Lung (tissue), 12 donors: ENCODE results near the gene GFM1. TPM values are rescaled to one million over a fixed set of nuclear protein-coding genes. Genes with fewer than 3 reads are reported as not detected.

Experiments
- ATAC-seq: fragments of 200-7000 bp; cut with Tn5 transposase; one replicate; pipeline ENCODE4 v1.9.1; 2020; ENCODE audit warnings: moderate number of reproducible peaks; ENCODE audit not compliant: insufficient read depth, low FRiP score
- DNase-seq, 3 donors: peaks; one replicate each; pipeline ENCODE4 v3.0.0-alpha.2; 2013 to 2017
- H3K27ac ChIP-seq, 2 donors: one replicate each; pipeline ENCODE4 v1.5.1; 2013; ENCODE audit warnings: mild to moderate bottlenecking in 2 of 2, moderate library complexity in 2 of 2, control low read depth in 1 of 2, inconsistent platforms in 1 of 2, low read depth in 1 of 2, low read length in 1 of 2
- H3K27me3 ChIP-seq, 3 donors: one replicate each; pipeline ENCODE4 v1.5.1; 2013; ENCODE audit warnings: low read length in 2 of 3; ENCODE audit not compliant: control insufficient read depth in 3 of 3, insufficient read depth in 3 of 3
- H3K36me3 ChIP-seq, 4 donors: one replicate each; pipeline ENCODE4 v1.5.1; 2013; ENCODE audit warnings: low read length in 4 of 4, mild to moderate bottlenecking in 1 of 4, moderate library complexity in 1 of 4; ENCODE audit not compliant: control insufficient read depth in 4 of 4, insufficient read depth in 4 of 4
- H3K4me1 ChIP-seq, 5 donors: one replicate each; pipeline ENCODE4 v1.5.1; 2013; ENCODE audit warnings: low read length in 5 of 5, mild to moderate bottlenecking in 2 of 5, moderate library complexity in 1 of 5; ENCODE audit not compliant: control insufficient read depth in 5 of 5, insufficient read depth in 5 of 5
- H3K4me3 ChIP-seq: one replicate; pipeline ENCODE4 v1.5.1; 2013; ENCODE audit warnings: mild to moderate bottlenecking, control low read depth, moderate library complexity
- H3K9ac ChIP-seq, 2 donors: one replicate each; pipeline ENCODE4 v1.5.1; 2013; ENCODE audit warnings: low read length in 2 of 2, control low read depth in 1 of 2; ENCODE audit not compliant: insufficient read depth in 1 of 2
- H3K9me3 ChIP-seq, 4 donors: one replicate each; pipeline ENCODE4 v1.5.1; 2013; ENCODE audit warnings: low read length in 3 of 4, mild to moderate bottlenecking in 1 of 4, moderate library complexity in 1 of 4; ENCODE audit not compliant: control insufficient read depth in 4 of 4, insufficient read depth in 3 of 4
- CTCF ChIP-seq: IDR thresholded peaks from 2 replicates; pipeline ENCODE4 v1.5.1; 2012; ENCODE audit warnings: mild to moderate bottlenecking; ENCODE audit errors: control extremely low read depth, extremely low read depth
- WGBS, 2 donors: extraction: QIAGEN DNeasy Blood & Tissue Kit; methylation state at CpG; one replicate each; pipeline ENCODE4 v1.1.7; 2013; 5-methylcytosine and 5-hydroxymethylcytosine counted together
- polyA plus RNA-seq, 2 donors: library from polyadenylated mRNA; stranded (reverse); fragments of 200-250 nt; gene quantifications; one replicate each; pipeline ENCODE4 v1.2.1, GENCODE V29; 2013
- total RNA-seq, 2 donors: library from RNA; depleted of rRNA in 1 of 2; stranded (reverse); fragments of >200 nt in 1 of 2; gene quantifications; one replicate each; pipeline ENCODE4 v1.2.1, GENCODE V29; 2014 to 2021
- donor health status: control.
- donor health status: control.
- donor health status: Bipolar disorder and iron deficiency.
- donor health status: healthy.
- donor health status: DM: yes; HTN: yes; CAD: no.

The GFM1 gene
- total and polyA plus RNA-seq, 4 donors: 16.2 to 66.1 (median 31.4) TPM

GRCh38 chr3:158718490-158719170 lies 74.3 kb downstream of the GFM1 start:
- 79 to 89% methylated on average over 5 of the region's 5 CpGs for WGBS, 2 donors

GRCh38 chr3:158722108-158722507 lies 77.8 kb downstream of the GFM1 start:
- TF ChIP-seq CTCF: no peak
- H3K36me3 ChIP-seq: peaks cover 0 to 13% (median 4%) of the 10 kb centered on the region in 4 donors
- no peak for ATAC-seq
- no peak overlapping the region for H3K27ac ChIP-seq
- peaks cover 3 to 40% (median 13%) of the 10 kb centered on the region in 5 donors for H3K4me1 ChIP-seq
- no peaks in the 10 kb centered on the region for H3K27me3 ChIP-seq
- WGBS, 2 donors: 82 to 89% methylated on average over 1 of the region's 1 CpG
- H3K4me3 ChIP-seq: no peak overlapping the region
- no peaks in the 10 kb centered on the region for H3K9me3 ChIP-seq
- no peak overlapping the region for H3K9ac ChIP-seq
- DNase-seq: no peak

More at GRCh38 chr3:158718490-158719170, 74.3 kb downstream of the GFM1 start:
- peak in 1 of 3 donors; percentile 51 for DNase-seq
- H3K27me3 ChIP-seq: no peaks in the 10 kb centered on the region
- ATAC-seq: no peak
- H3K9me3 ChIP-seq: no peaks in the 10 kb centered on the region
- no peak for TF ChIP-seq CTCF
- no peak overlapping the region for H3K27ac ChIP-seq
- peaks cover 6 to 14% (median 9%) of the 10 kb centered on the region in 5 donors for H3K4me1 ChIP-seq
- H3K4me3 ChIP-seq: no peak overlapping the region
- H3K9ac ChIP-seq: no peak overlapping the region
- peaks cover 0 to 22% (median 5%) of the 10 kb centered on the region in 4 donors for H3K36me3 ChIP-seq

- 95 to 98% methylated on average over 7 of the region's 7 CpGs for WGBS, 2 donors
- TF ChIP-seq CTCF: no peak
- Histone ChIP-seq H3K9me3 (no peaks in the 10 kb centered on the region), H3K9ac (no peak overlapping the region), H3K4me3 (no peak overlapping the region), H3K4me1 (peaks cover 3 to 46% (median 16%) of the 10 kb centered on the region in 5 donors), H3K27ac (peak overlapping the region in 1 of 2 donors; percentile 23), H3K36me3 (peaks cover 0 to 13% (median 3%) of the 10 kb centered on the region in 4 donors), H3K27me3 (no peaks in the 10 kb centered on the region)
- ATAC-seq: no peak
- no peak for DNase-seq
Measured at GRCh38 chr3:158723991-158724390, 79.7 kb downstream of the GFM1 start.
